HepG2 (cell line): Measurements from ENCODE around the gene TCP11L1. TPM values are rescaled to one million over a fixed set of nuclear protein-coding genes. Genes with fewer than 3 reads are reported as not detected.

Experiments used
- ATAC-seq: fragments of 200-7000 bp; cut with Tn5 transposase; 3 replicates; pipeline ENCODE4 v1.9.1; 2020; ENCODE audit warnings: mild to moderate bottlenecking, moderate library complexity
- BruUV-seq: library from RNA; stranded (reverse); fragments of 400-500 nt; replicated peaks from 2 replicates; lab custom pipeline; 2021; lab: Mats Ljungman, UMichigan
- CTCF ChIA-PET: fragments of 300-600 bp; formaldehyde crosslinking; extraction: SDS; loops from one replicate; lab custom pipeline; 2021; ENCODE audit warnings: low total read pairs, inconsistent platforms, low intra/inter-chr PET ratio; lab: Yijun Ruan, JAX
- POLR2A ChIA-PET: fragments of 350-600 bp; sonication (Branson Sonifier 250); formaldehyde crosslinking; loops from one replicate; lab custom pipeline; 2020; ENCODE audit warnings: antibody characterized with exemption, inconsistent platforms; lab: Yijun Ruan, JAX
- DNase-seq: peaks from one replicate; pipeline ENCODE4 v3.0.0-alpha.2; 2015; ENCODE audit warnings: low spot score
- FAIRE-seq: peaks from 3 replicates; lab custom pipeline; 2011; peaks lifted over from hg19 to GRCh38; lab: Jason Lieb, UNC
- H2AFZ ChIP-seq: one replicate; pipeline ENCODE4 v1.6.1; 2011; ENCODE audit warnings: low read length, inconsistent platforms
- H3K27ac ChIP-seq: fragments of 300-600 bp; 3 replicates; pipeline ENCODE4 v1.8.0; 2011; ENCODE audit warnings: mixed run types, mild to moderate bottlenecking, mixed read lengths, low read length, inconsistent platforms; ENCODE audit not compliant: insufficient read depth; ENCODE audit errors: extremely low read length
- H3K27me3 ChIP-seq, 2 experiments: fragments of 200-600 bp in 1 of 2; 2 replicates in 1 of 2; 3 replicates in 1 of 2; pipeline versions ENCODE4 v1.6.0 to v1.8.0; 2011; ENCODE audit warnings: low read length in 2 of 2, mild to moderate bottlenecking in 2 of 2, moderate library complexity in 2 of 2, inconsistent platforms in 1 of 2; ENCODE audit not compliant: insufficient read depth in 2 of 2, control insufficient read depth in 1 of 2
- H3K36me3 ChIP-seq, 2 experiments: fragments of 200-600 bp in 1 of 2; replicated peaks in 1 of 2; 2 replicates in 1 of 2; 3 replicates in 1 of 2; pipeline versions ENCODE4 v1.5.1 to v1.8.0; 2011; ENCODE audit warnings: low read length in 2 of 2, inconsistent platforms in 1 of 2; ENCODE audit not compliant: insufficient read depth in 2 of 2, control insufficient read depth in 1 of 2
- H3K4me1 ChIP-seq: 2 replicates; pipeline ENCODE4 v1.5.1; 2012; ENCODE audit warnings: low read length, inconsistent platforms; ENCODE audit not compliant: insufficient read depth
- H3K4me2 ChIP-seq: 2 replicates; pipeline ENCODE4 v1.6.0; 2011; ENCODE audit warnings: low read depth, low read length, inconsistent platforms
- H3K4me3 ChIP-seq, 3 experiments: fragments of 200-600 bp in 1 of 3; sonication (generic), shearing (Covaris generic) in 1 of 3; replicated peaks in 1 of 3; 2 replicates each; pipeline ENCODE4 v1.5.1; 2011 to 2016; ENCODE audit warnings: low read length in 3 of 3, inconsistent platforms in 2 of 3, low read depth in 2 of 3, mild to moderate bottlenecking in 2 of 3, control low read depth in 1 of 3, mixed read lengths in 1 of 3; ENCODE audit not compliant: insufficient read depth in 1 of 3
- H3K79me2 ChIP-seq: one replicate; pipeline ENCODE4 v1.6.1; 2011; ENCODE audit warnings: low read length, inconsistent platforms; ENCODE audit not compliant: insufficient read depth
- H3K9ac ChIP-seq: 2 replicates; pipeline ENCODE4 v1.6.0; 2011; ENCODE audit warnings: mild to moderate bottlenecking, low read depth, low read length, inconsistent platforms; ENCODE audit not compliant: insufficient read depth
- H3K9me3 ChIP-seq: 2 replicates; pipeline ENCODE4 v1.5.1; 2012; ENCODE audit warnings: mild to moderate bottlenecking, low read length
- H4K20me1 ChIP-seq: 2 replicates; pipeline ENCODE4 v1.6.0; 2011; ENCODE audit warnings: inconsistent platforms, mild to moderate bottlenecking, low read length, moderate library complexity; ENCODE audit not compliant: insufficient read depth
- DMAP1 ChIP-seq: IDR thresholded peaks from 2 replicates; pipeline ENCODE4 v1.6.1; 2016
- FOXO1 ChIP-seq: sonication (generic); formaldehyde crosslinking; IDR thresholded peaks from 2 replicates; pipeline ENCODE4 v1.4.0; 2020; ENCODE audit warnings: missing genetic modification reagents
- GATAD1 ChIP-seq: IDR thresholded peaks from 2 replicates; pipeline ENCODE4 v1.6.1; 2016; ENCODE audit warnings: missing genetic modification reagents, missing compliant biosample characterization
- HDAC2 ChIP-seq: sonication (generic); formaldehyde crosslinking; IDR thresholded peaks from 2 replicates; pipeline ENCODE4 v1.4.0; 2020; ENCODE audit warnings: missing genetic modification reagents
- KMT2B ChIP-seq: IDR thresholded peaks from 2 replicates; pipeline ENCODE4 v1.6.1; 2016; ENCODE audit warnings: missing genetic modification reagents, missing compliant biosample characterization
- MTA1 ChIP-seq: sonication (generic); formaldehyde crosslinking; IDR thresholded peaks from 2 replicates; pipeline ENCODE4 v1.4.0; 2020; ENCODE audit warnings: missing genetic modification reagents, mild to moderate bottlenecking, borderline replicate concordance
- NFE2L2 ChIP-seq: fragments of 150-350 bp; IDR thresholded peaks from 2 replicates; pipeline ENCODE4 v1.6.1; 2014; ENCODE audit warnings: low read length
- POLR2G ChIP-seq: fragments of 200-400 bp; formaldehyde crosslinking; IDR thresholded peaks from 2 replicates; pipeline ENCODE4 v1.6.1; 2018; ENCODE audit warnings: mild to moderate bottlenecking, low read depth, low read length, moderate library complexity
- SIN3A ChIP-seq: IDR thresholded peaks from 2 replicates; pipeline ENCODE4 v1.6.1; 2011; ENCODE audit warnings: low read depth, mild to moderate bottlenecking, control low read depth, low read length, borderline replicate concordance
- SIN3B ChIP-seq: fragments of 150-350 bp; IDR thresholded peaks from 2 replicates; pipeline ENCODE4 v1.6.1; 2014; ENCODE audit warnings: low read length
- SMAD3 ChIP-seq: sonication (generic); formaldehyde crosslinking; IDR thresholded peaks from 2 replicates; pipeline ENCODE4 v1.4.0; 2020; ENCODE audit warnings: missing genetic modification reagents
- SOX13 ChIP-seq, 3 experiments: fragments of 450-650 bp in 1 of 3; sonication (generic) in 1 of 3; formaldehyde crosslinking in 1 of 3; IDR thresholded peaks in 2 of 3; conservative IDR thresholded peaks in 1 of 3; 2 replicates each; pipeline versions ENCODE4 v1.5.0 to v1.6.1; 2016 to 2020; ENCODE audit warnings: antibody characterized with exemption in 1 of 3, mild to moderate bottlenecking in 1 of 3, missing compliant biosample characterization in 1 of 3, missing genetic modification reagents in 1 of 3, moderate library complexity in 1 of 3
- TEAD3 ChIP-seq: optimal IDR thresholded peaks from 2 replicates; pipeline ENCODE3; 2016; ENCODE audit warnings: borderline replicate concordance
- TRAFD1 ChIP-seq: sonication (generic); formaldehyde crosslinking; IDR thresholded peaks from 2 replicates; pipeline ENCODE4 v1.5.1; 2020; ENCODE audit warnings: missing genetic modification reagents, mild to moderate bottlenecking, borderline replicate concordance
- ZFP82 ChIP-seq: sonication (generic); formaldehyde crosslinking; IDR thresholded peaks from 2 replicates; pipeline ENCODE4 v1.5.1; 2020; ENCODE audit warnings: mild to moderate bottlenecking, missing genetic modification reagents, borderline replicate concordance
- ZMYM3 ChIP-seq: sonication (generic); formaldehyde crosslinking; IDR thresholded peaks from 2 replicates; pipeline ENCODE4 v1.5.1; 2020; ENCODE audit warnings: mild to moderate bottlenecking, missing genetic modification reagents
- ZNF652 ChIP-seq: IDR thresholded peaks from 2 replicates; pipeline ENCODE4 v1.6.1; 2016; ENCODE audit warnings: low read depth, borderline replicate concordance
- ZSCAN9 ChIP-seq: IDR thresholded peaks from 2 replicates; pipeline ENCODE4 v1.6.1; 2016; ENCODE audit warnings: borderline replicate concordance
- WGBS: methylation state at CpG from one replicate; pipeline ENCODE4 v1.1.6; 2017; ENCODE audit warnings: low lambda C conversion rate; 5-methylcytosine and 5-hydroxymethylcytosine counted together
- in situ Hi-C: cut with HindIII; loops from 2 replicates; pipeline ENCODE4 v1.10.0; 2017; ENCODE audit warnings: low pct_unique_long_range_greater_than_20kb; ENCODE audit not compliant: extremely low pct_ligation_motif_present
- intact Hi-C: fragments of 100-400 bp; cut with micrococcal nuclease; formaldehyde crosslinking; loops from one replicate; pipeline ENCODE4 v1.10.0; 2022; ENCODE audit not compliant: unreplicated experiment
- polyA plus RNA-seq, 8 experiments: library from polyadenylated mRNA; depleted of rRNA in 3 of 8; stranded (reverse) in 7 of 8; unstranded in 1 of 8; fragments of >200 nt; fragmentation: Illumina TruSeq in 4 of 8; extraction: Trizol in 4 of 8; gene quantifications; 2 replicates each; pipeline versions ENCODE4 v1.2.1 to v1.2.3, GENCODE V29; 2011 to 2016; ENCODE audit warnings: low read depth in 4 of 8, missing spikeins in 1 of 8, mixed read lengths in 1 of 8; ENCODE audit not compliant: insufficient read depth in 1 of 8
- total RNA-seq, 5 experiments: library from RNA; depleted of rRNA; stranded (reverse); fragments of >200 nt; fragmentation: Illumina TruSeq; extraction: Trizol; gene quantifications; 2 replicates each; pipeline ENCODE4 v1.2.3, GENCODE V29; 2016; ENCODE audit warnings: low read depth in 1 of 5
- TF ChIP-seq, protein P1 (sequence below): IDR thresholded peaks from 2 replicates; pipeline ENCODE4 v1.6.1; 2016; ENCODE audit warnings: low read depth, borderline replicate concordance
- TF ChIP-seq, protein P2 (sequence below): IDR thresholded peaks from 2 replicates; pipeline ENCODE4 v1.4.0; 2020; ENCODE audit warnings: mild to moderate bottlenecking, missing genetic modification reagents

TCP11L1 gene
- total and polyA plus RNA-seq, 2 of the 13 experiments (the other 11 are each of a cell fraction or from before 2014, with no cell fraction given): 7.9 to 10.1 TPM

DNA sequence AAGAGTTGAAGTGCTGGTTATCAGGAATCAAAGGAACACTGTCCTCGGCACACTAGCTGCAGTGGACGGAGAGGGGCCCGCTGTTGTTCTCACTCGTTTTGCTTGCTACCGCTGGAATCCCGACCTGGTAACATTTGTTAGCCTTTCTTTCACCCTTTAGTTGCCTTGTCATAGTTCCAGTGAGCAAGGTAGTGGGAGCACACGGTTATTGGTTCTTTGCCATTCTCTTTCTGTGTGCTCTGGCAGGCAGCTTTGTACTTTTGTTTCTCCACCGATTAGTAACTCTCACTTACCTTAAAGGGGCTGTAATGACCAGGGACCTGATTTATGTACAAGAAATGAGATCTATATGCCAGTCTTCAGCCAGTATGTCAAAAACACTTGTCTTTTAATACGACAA is 21.9 kb upstream of the TCP11L1 start:
- Histone ChIP-seq H3K4me1 (peaks cover 72% of the 10 kb centered on the region), H3K9me3 (no peaks in the 10 kb centered on the region), H3K27me3 (no peaks in the 10 kb centered on the region), H3K27ac (peak overlapping the region; percentile 86), H3K9ac (peak overlapping the region; percentile 75), H3K4me2 (peak overlapping the region; percentile 80), H4K20me1 (no peaks in the 10 kb centered on the region), H3K79me2 (peaks cover 63% of the 10 kb centered on the region), H2AFZ (no peak overlapping the region), H3K4me3 (peak overlapping the region; percentile 73 to 79 (median 75)), H3K36me3 (no peaks in the 10 kb centered on the region)
- ChIA-PET POLR2A (interaction anchor here (0.6 to 3.0 kb wide), 7 partner anchors 10 to 922 kb away, joined by 3 to 65 read pairs (median 4); partner anchors contain the start of gene TCP11L1), CTCF (no interaction called here)
- ATAC-seq (peak; percentile 37), FAIRE-seq (no peak), DNase-seq (peak; percentile 58)
- under 1% methylated on average over 9 of the region's 9 CpGs for WGBS
- intact Hi-C loops (no loop called here), in situ Hi-C loops (no loop called here)
- BruUV-seq: TSS peak; percentile 65
- 0 out of 2 replicates have a peak, but pooled peaks have one; percentile 6 for TF ChIP-seq ZSCAN9 (CRISPR knock-in tag)
- TF ChIP-seq TRAFD1 (CRISPR knock-in tag): no peak
- TF ChIP-seq NFE2L2: peak; percentile 25; the same call in 1 of the 2 replicates
- TF ChIP-seq FOXO1 (CRISPR knock-in tag): peak; percentile 19; the same call in 1 of the 2 replicates
- 0 out of 2 replicates have a peak, but pooled peaks have one; percentile 17 for TF ChIP-seq GATAD1
- 0 out of 2 replicates have a peak, but pooled peaks have one; percentile 7 for TF ChIP-seq SMAD3 (CRISPR knock-in tag)
- peak; percentile 5; the same call in 1 of the 2 replicates for TF ChIP-seq DMAP1 (CRISPR knock-in tag)
- TF ChIP-seq SIN3A: peak; percentile 44; the same call in 1 of the 2 replicates
- peak; percentile 48; the same call in 1 of the 2 replicates for TF ChIP-seq POLR2G
- TF ChIP-seq, protein P1, sequence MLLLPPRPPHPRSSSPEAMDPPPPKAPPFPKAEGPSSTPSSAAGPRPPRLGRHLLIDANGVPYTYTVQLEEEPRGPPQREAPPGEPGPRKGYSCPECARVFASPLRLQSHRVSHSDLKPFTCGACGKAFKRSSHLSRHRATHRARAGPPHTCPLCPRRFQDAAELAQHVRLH (CRISPR knock-in tag): 0 out of 2 replicates have a peak, but pooled peaks have one; percentile 22
- peak; percentile 95 for TF ChIP-seq ZNF652
- peak; percentile 69 for TF ChIP-seq TEAD3 (CRISPR knock-in tag)
- 0 out of 2 replicates have a peak, but pooled peaks have one; percentile 44 for TF ChIP-seq HDAC2 (CRISPR knock-in tag)
- peak; percentile 60 for TF ChIP-seq ZMYM3
- TF ChIP-seq MTA1 (CRISPR knock-in tag): no peak
- TF ChIP-seq, protein P2, sequence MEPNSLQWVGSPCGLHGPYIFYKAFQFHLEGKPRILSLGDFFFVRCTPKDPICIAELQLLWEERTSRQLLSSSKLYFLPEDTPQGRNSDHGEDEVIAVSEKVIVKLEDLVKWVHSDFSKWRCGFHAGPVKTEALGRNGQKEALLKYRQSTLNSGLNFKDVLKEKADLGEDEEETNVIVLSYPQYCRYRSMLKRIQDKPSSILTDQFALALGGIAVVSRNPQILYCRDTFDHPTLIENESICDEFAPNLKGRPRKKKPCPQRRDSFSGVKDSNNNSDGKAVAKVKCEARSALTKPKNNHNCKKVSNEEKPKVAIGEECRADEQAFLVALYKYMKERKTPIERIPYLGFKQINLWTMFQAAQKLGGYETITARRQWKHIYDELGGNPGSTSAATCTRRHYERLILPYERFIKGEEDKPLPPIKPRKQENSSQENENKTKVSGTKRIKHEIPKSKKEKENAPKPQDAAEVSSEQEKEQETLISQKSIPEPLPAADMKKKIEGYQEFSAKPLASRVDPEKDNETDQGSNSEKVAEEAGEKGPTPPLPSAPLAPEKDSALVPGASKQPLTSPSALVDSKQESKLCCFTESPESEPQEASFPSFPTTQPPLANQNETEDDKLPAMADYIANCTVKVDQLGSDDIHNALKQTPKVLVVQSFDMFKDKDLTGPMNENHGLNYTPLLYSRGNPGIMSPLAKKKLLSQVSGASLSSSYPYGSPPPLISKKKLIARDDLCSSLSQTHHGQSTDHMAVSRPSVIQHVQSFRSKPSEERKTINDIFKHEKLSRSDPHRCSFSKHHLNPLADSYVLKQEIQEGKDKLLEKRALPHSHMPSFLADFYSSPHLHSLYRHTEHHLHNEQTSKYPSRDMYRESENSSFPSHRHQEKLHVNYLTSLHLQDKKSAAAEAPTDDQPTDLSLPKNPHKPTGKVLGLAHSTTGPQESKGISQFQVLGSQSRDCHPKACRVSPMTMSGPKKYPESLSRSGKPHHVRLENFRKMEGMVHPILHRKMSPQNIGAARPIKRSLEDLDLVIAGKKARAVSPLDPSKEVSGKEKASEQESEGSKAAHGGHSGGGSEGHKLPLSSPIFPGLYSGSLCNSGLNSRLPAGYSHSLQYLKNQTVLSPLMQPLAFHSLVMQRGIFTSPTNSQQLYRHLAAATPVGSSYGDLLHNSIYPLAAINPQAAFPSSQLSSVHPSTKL (CRISPR knock-in tag): peak; percentile 38; the same call in 1 of the 2 replicates
- no peak for TF ChIP-seq ZFP82 (CRISPR knock-in tag)
- 0 out of 2 replicates have a peak, but pooled peaks have one; percentile 41 for TF ChIP-seq SIN3B
- TF ChIP-seq SOX13 (IDR thresholded peaks at IDR 0.05): no peak
- TF ChIP-seq SOX13 (CRISPR knock-in tag; conservative IDR thresholded peaks at IDR 0.05 in 1 of 2, IDR thresholded peaks at IDR 0.05 in 1 of 2): peak in 1 of 2 experiments; percentile 35; a peak in 1 of 4 replicates
- peak; percentile 65; the same call in 1 of the 2 replicates for TF ChIP-seq KMT2B
